HUES6 (cell line): ENCODE measurements around the gene CYS1.
A peak's percentile ranks its signal among the peaks of the same experiment; 100 is the strongest.

ENCODE experiments used
- H3K27ac ChIP-seq: 2 replicates; pipeline ENCODE4 v1.7.0; 2013; ENCODE audit warnings: low read depth, mild to moderate bottlenecking, low read length, inconsistent platforms
- H3K27me3 ChIP-seq: 2 replicates; pipeline ENCODE4 v1.6.1; 2013; ENCODE audit warnings: low read length; ENCODE audit not compliant: control insufficient read depth, insufficient read depth
- H3K36me3 ChIP-seq: 2 replicates; pipeline ENCODE4 v1.6.1; 2013; ENCODE audit warnings: low read length; ENCODE audit not compliant: control insufficient read depth, insufficient read depth
- H3K4me1 ChIP-seq: 2 replicates; pipeline ENCODE4 v1.6.1; 2013; ENCODE audit warnings: low read length; ENCODE audit not compliant: control insufficient read depth, insufficient read depth
- H3K4me3 ChIP-seq: 2 replicates; pipeline ENCODE4 v1.5.1; 2013; ENCODE audit warnings: low read depth, low read length
- H3K9ac ChIP-seq: one replicate; pipeline ENCODE4 v1.6.1; 2013; ENCODE audit warnings: mild to moderate bottlenecking, low read length
- H3K9me3 ChIP-seq: 2 replicates; pipeline ENCODE4 v1.6.1; 2013; ENCODE audit warnings: low read depth, low read length; ENCODE audit not compliant: control insufficient read depth, insufficient read depth

CYS1 gene, protein sequence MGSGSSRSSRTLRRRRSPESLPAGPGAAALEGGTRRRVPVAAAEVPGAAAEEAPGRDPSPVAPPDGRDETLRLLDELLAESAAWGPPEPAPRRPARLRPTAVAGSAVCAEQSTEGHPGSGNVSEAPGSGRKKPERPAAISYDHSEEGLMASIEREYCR

DNA sequence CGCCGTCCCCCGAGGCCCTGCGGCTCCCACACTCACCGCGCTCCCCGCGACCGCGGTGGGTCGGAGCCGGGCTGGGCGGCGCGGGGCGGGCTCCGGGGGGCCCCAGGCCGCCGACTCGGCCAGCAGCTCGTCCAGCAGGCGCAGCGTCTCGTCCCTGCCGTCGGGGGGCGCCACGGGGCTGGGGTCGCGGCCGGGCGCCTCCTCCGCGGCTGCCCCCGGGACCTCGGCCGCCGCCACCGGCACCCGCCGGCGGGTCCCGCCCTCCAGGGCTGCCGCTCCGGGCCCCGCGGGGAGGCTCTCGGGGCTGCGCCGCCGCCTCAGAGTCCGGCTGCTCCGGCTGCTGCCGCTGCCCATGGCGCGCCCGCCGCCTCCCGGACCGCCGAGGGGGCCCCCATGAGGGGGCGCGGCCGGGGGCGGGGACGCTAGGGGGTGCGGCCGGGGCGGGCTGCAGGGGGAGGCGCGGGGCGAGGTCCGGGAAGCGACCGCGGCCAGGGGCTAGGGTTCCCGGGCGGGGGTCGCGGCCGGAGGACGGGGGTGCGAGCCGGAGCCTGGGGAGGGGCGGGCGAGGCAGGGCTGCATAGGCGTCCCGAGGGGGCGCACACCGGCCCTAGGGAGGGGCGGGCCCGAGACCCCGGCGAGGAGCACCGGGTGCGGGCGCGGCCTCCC, at the start of gene CYS1:
Gene CYS1 (minus strand): TSS at position 542 of the 666 bp plus-strand sequence. CDS start 188 bp downstream, at position 354.
- Histone ChIP-seq H3K36me3 (no peaks in the 10 kb centered on the region), H3K4me1 (peaks cover 12% of the 10 kb centered on the region), H3K9ac (peak within 1 kb of the TSS; percentile 32), H3K9me3 (no peaks in the 10 kb centered on the region), H3K27me3 (peaks cover 65% of the 10 kb centered on the region), H3K4me3 (peak within 1 kb of the TSS; percentile 56), H3K27ac (no peak within 1 kb of the TSS)

DNA sequence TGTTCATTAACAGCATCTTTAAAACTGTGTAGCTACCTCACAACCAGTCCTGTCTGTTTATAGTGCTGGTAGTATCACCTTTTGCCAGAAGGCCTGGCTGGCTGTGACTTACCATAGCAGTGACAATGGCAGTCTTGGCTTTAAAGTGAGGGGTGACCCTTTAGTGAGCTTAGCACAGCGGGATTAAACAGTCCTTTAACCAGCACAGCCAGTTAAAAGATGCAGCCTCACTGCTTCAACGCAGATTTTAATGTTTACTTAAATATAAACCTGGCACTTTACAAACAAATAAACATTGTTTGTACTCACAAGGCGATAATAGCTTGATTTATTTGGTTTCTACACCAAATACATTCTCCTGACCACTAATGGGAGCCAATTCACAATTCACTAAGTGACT, 49.3 kb upstream of the CYS1 start:
- H3K9ac ChIP-seq, result no peak overlapping the region
- no peak overlapping the region for H3K27ac ChIP-seq
- no peaks in the 10 kb centered on the region for H3K9me3 ChIP-seq
- no peak overlapping the region for H3K4me3 ChIP-seq
- H3K36me3 ChIP-seq, result peaks cover 93% of the 10 kb centered on the region
- no peaks in the 10 kb centered on the region for H3K27me3 ChIP-seq
- peaks cover 26% of the 10 kb centered on the region for H3K4me1 ChIP-seq

DNA sequence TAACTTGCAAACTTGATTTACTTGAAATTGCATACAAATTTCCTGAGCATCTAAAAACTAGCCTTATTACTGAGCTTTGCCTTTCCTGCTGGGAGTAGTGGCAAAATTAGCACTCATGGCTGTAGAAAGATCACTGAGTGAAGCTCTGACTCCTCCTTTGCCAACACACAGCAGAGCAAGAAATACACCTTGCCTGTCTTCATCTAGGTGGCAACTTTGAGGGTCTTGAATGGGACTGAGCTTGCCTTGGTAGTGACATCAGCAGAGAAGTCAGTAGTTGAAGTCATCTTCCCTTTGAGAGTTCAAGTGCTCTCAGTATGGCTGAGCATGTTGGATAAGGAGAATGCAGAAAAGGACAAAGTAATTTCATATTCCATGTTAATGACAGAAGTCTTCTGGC, 48.2 kb upstream of the CYS1 start:
- no peak overlapping the region for H3K27ac ChIP-seq
- H3K4me3 ChIP-seq, result no peak overlapping the region
- peaks cover 97% of the 10 kb centered on the region for H3K36me3 ChIP-seq
- H3K9ac ChIP-seq, result no peak overlapping the region
- peaks cover 29% of the 10 kb centered on the region for H3K4me1 ChIP-seq
- no peaks in the 10 kb centered on the region for H3K27me3 ChIP-seq
- H3K9me3 ChIP-seq, result no peaks in the 10 kb centered on the region

DNA sequence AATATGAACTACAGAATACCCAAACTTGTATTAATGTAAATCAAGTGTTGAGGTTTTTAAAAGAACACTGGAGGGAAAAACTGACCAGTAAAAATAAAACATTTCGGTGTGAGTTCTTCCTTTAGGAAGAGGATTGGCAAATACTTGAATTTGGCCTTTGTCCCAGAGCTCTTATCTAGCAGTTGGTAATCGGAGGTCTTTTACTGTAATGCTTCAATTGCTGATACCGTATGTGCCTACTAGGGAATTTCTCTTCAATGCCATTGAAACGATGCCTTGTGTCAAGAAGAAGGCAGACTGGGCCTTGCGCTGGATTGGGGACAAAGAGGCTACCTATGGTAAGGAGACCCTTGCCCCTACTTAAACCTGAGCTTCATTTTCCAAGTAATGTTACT, 46.4 kb upstream of the CYS1 start:
- no peak overlapping the region for H3K9ac ChIP-seq

DNA sequence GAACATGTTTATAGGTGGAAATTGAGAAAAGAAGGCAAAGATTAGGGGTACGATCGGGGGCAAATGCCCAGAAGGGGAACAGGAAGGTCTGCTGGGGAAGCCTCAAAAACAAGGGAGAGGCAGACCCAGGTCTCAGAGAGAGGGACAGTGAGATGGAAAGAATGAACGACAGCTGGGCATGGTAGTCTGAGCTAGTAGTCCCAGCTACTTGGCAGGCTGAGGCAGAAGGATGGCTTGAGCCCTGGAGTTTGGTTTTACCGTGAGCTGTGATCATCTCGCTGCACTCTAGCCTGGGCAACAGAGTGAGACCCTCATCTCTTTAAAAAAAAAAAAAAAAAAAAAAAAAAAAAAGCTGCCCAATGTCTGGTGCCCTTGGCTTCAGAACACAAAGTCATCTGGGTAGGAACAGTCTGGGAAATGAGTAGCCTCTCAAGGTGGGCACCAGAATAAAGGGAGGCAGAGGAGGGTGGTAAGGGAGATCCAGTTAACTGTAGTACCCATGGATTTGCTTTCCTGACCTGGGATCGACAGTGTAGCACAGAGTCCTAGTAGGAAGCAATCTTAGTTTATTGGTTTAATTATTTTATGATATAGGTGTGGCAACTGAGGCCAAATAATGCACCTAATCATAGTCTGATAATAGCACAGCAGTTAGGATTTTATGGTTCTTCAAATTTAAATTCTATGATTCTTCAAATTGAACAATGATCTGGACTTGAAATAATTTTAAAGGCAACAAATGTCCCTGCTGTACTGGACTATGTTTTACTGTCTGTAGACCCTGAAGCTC, 45.8 kb upstream of the CYS1 start:
- Histone ChIP-seq H3K36me3 (peaks cover 74% of the 10 kb centered on the region), H3K27ac (no peak overlapping the region), H3K4me1 (peaks cover 10% of the 10 kb centered on the region)

More for the DNA sequence above, 46.4 kb upstream of the CYS1 start:
- peaks cover 11% of the 10 kb centered on the region for H3K4me1 ChIP-seq
- no peaks in the 10 kb centered on the region for H3K9me3 ChIP-seq
- no peak overlapping the region for H3K4me3 ChIP-seq
- no peak overlapping the region for H3K27ac ChIP-seq
- H3K27me3 ChIP-seq, result no peaks in the 10 kb centered on the region
- H3K36me3 ChIP-seq, result peaks cover 80% of the 10 kb centered on the region

DNA sequence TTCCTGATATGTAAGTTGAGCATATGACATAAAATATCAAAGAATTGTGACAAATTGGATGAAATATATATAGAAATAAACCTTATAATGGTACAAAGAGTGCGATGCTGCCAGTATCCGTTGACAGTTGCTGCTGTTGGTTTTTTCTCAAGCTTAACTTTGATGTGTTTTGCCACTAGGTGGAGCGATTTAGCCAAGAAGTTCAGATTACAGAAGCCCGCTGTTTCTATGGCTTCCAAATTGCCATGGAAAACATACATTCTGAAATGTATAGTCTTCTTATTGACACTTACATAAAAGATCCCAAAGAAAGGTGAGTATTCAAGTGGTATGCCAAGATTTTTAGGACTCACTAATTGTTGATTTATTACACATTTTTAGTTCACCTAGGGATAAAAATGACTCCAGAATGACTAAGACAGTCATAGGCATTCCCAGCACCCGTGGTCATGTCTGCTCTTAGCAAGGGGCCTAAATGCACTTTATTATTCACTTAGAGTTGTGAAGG, 44.4 kb upstream of the CYS1 start:
- H3K4me3 ChIP-seq, result peak overlapping the region; percentile 98

More for the DNA sequence above, 45.8 kb upstream of the CYS1 start:
- no peaks in the 10 kb centered on the region for H3K27me3 ChIP-seq
- no peak overlapping the region for H3K9ac ChIP-seq
- H3K4me3 ChIP-seq, result no peak overlapping the region
- no peaks in the 10 kb centered on the region for H3K9me3 ChIP-seq

DNA sequence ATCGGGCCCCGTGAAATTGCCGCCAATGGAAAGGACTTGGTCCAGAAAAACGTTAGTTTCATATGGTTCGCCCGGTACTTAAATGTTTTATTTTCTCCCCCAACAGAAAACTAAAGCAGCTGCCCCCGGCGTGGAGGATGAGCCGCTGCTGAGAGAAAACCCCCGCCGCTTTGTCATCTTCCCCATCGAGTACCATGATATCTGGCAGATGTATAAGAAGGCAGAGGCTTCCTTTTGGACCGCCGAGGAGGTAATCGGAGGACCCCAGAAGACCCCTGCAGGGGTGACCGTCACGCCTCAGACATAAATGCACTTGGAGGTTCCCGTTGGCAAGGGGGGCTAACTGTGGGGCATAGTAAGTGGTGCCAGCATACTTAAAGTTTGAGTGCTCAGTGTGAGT, 43.1 kb upstream of the CYS1 start:
- Histone ChIP-seq H3K27ac (peak overlapping the region; percentile 91; the same call in 1 of the 2 replicates), H3K36me3 (peaks cover 48% of the 10 kb centered on the region), H3K27me3 (no peaks in the 10 kb centered on the region), H3K9me3 (no peaks in the 10 kb centered on the region), H3K4me3 (peak overlapping the region; percentile 98), H3K4me1 (peaks cover 10% of the 10 kb centered on the region), H3K9ac (peak overlapping the region; percentile 98)

More for the DNA sequence above, 44.4 kb upstream of the CYS1 start:
- Histone ChIP-seq H3K9me3 (no peaks in the 10 kb centered on the region), H3K27me3 (no peaks in the 10 kb centered on the region), H3K9ac (no peak overlapping the region), H3K36me3 (peaks cover 61% of the 10 kb centered on the region), H3K4me1 (peaks cover 10% of the 10 kb centered on the region), H3K27ac (no peak overlapping the region)

DNA sequence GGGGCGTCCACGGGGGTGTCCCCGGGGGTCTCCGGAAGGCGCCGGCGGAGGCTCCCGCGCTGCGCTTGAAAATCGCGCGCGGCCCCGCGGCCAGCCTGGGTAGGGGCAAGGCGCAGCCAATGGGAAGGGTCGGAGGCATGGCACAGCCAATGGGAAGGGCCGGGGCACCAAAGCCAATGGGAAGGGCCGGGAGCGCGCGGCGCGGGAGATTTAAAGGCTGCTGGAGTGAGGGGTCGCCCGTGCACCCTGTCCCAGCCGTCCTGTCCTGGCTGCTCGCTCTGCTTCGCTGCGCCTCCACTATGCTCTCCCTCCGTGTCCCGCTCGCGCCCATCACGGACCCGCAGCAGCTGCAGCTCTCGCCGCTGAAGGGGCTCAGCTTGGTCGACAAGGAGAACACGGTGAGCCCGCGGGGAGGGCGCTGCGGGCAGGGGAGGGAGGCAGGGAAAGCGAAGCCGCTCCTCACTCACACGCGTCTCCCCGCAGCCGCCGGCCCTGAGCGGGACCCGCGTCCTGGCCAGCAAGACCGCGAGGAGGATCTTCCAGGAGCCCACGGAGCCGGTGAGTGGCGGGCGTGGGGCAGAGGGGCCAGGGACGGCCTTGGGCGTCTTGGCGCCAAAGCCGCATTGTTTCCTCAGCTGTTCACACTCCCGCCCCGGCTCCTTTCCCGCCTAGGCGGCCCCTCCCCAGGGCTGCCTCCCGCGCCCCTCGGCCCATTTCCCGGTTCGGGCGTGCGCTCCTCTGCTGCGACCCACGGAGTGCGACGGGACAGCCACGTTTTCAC, 42.5 kb upstream of the CYS1 start, which contains the start of gene RRM2:
Gene RRM2 (plus strand): TSS at position 240 of the 781 bp plus-strand sequence. CDS start 60 bp downstream, at position 300.
- Histone ChIP-seq H3K4me3 (peak within 1 kb of the TSS; percentile 98), H3K4me1 (peaks cover 10% of the 10 kb centered on the region), H3K9me3 (no peaks in the 10 kb centered on the region), H3K27ac (peak within 1 kb of the TSS; percentile 91), H3K9ac (peak within 1 kb of the TSS; percentile 98), H3K36me3 (peaks cover 42% of the 10 kb centered on the region), H3K27me3 (no peaks in the 10 kb centered on the region)

DNA sequence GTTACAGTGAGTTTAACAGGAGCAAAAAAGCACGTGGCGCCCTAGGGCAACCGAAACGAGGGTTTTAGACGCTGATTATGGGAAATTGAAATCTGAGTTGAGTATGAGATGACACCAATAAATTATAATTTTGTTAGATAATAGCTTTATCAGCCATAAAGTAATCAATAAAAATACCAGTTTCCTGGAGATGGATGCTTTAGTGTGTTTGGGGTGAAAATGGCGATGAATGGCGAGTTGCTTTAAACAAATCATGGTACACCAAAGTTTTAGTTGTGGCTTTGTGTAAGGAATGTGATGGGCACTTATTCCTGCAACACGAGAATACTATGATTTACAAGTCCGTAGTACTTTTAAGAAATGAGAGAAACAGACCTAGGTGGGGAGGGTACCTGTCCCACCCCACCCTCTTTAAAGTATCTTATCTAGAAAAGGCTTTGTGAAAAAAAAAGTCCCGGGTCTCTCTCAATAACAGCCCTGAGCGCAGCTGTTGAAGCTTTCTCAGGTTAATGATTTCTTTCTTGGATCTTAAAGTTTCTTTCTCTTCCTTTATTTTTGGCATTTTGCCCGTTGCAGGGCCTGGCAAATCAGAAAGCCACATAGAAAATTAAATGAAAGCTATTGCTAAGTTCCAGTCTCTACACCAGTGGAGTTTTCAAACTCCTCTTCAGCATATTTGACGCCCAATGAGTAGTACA, 40.8 kb upstream of the CYS1 start:
- Histone ChIP-seq H3K4me1 (peaks cover 10% of the 10 kb centered on the region), H3K27me3 (no peaks in the 10 kb centered on the region)

More for the DNA sequence above, 40.8 kb upstream of the CYS1 start:
- Histone ChIP-seq H3K27ac (peak overlapping the region; percentile 91), H3K36me3 (peaks cover 25% of the 10 kb centered on the region), H3K4me3 (peak overlapping the region; percentile 98), H3K9ac (peak overlapping the region; percentile 98), H3K9me3 (no peaks in the 10 kb centered on the region)
